Kidney (tissue), 14 donors: ENCODE data around the gene KIAA1549. TPM values are rescaled to one million over a fixed set of nuclear protein-coding genes. Genes with fewer than 3 reads are reported as not detected.

ENCODE experiments used
- DNase-seq, 5 donors: peaks; one replicate each; pipeline ENCODE4 v3.0.0-alpha.2; 2013 to 2020
- FAIRE-seq: peaks from 2 replicates; lab custom pipeline; 2012; peaks lifted over from hg19 to GRCh38; lab: Jason Lieb, UNC
- H3K27ac ChIP-seq, 2 donors: one replicate each; pipeline ENCODE4 v1.7.0; 2013; ENCODE audit warnings: low read depth in 2 of 2, low read length in 2 of 2, inconsistent platforms in 1 of 2
- H3K27me3 ChIP-seq: one replicate; pipeline ENCODE4 v1.7.1; 2013; ENCODE audit warnings: low read length, inconsistent platforms; ENCODE audit not compliant: control insufficient read depth, insufficient read depth
- H3K36me3 ChIP-seq, 3 donors: one replicate each; pipeline versions ENCODE4 v1.7.0 to v1.7.1; 2013; ENCODE audit warnings: low read length in 3 of 3, control low read depth in 1 of 3, inconsistent platforms in 1 of 3; ENCODE audit not compliant: insufficient read depth in 3 of 3, control insufficient read depth in 2 of 3
- H3K4me1 ChIP-seq, 3 donors: one replicate each; pipeline versions ENCODE4 v1.7.0 to v1.7.1; 2013; ENCODE audit warnings: low read length in 3 of 3, inconsistent platforms in 1 of 3, low read depth in 1 of 3; ENCODE audit not compliant: control insufficient read depth in 2 of 3, insufficient read depth in 2 of 3
- H3K4me3 ChIP-seq, 3 donors: one replicate each; pipeline versions ENCODE4 v1.7.0 to v1.8.1; 2013; ENCODE audit warnings: low read length in 3 of 3, control low read depth in 1 of 3, inconsistent platforms in 1 of 3
- H3K9ac ChIP-seq, 3 donors: one replicate each; pipeline versions ENCODE4 v1.7.0 to v1.7.1; 2013; ENCODE audit warnings: low read length in 3 of 3, control low read depth in 1 of 3, inconsistent platforms in 1 of 3
- H3K9me3 ChIP-seq, 3 donors: one replicate each; pipeline versions ENCODE4 v1.7.0 to v1.7.1; 2013; ENCODE audit warnings: low read length in 3 of 3, control low read depth in 1 of 3, inconsistent platforms in 1 of 3; ENCODE audit not compliant: control insufficient read depth in 2 of 3, insufficient read depth in 1 of 3
- CTCF ChIP-seq: IDR thresholded peaks from 3 replicates; pipeline ENCODE4 v1.5.1; 2012; ENCODE audit warnings: mild to moderate bottlenecking, moderate library complexity, borderline replicate concordance; ENCODE audit not compliant: insufficient read depth; ENCODE audit errors: extremely low read depth
- intact Hi-C: fragments of 100-400 bp; cut with DNase I; formaldehyde crosslinking; loops from one replicate; pipeline ENCODE4 v1.11.1; 2022
- polyA plus RNA-seq: library from polyadenylated mRNA; stranded (reverse); fragments of 350-450 nt; fragmentation: Illumina TruSeq; extraction: RNeasy Lipid Tissue Mini Kit (QIAGEN cat#74804); gene quantifications from one replicate; pipeline ENCODE4 v1.2.3, GENCODE V29; 2014; ENCODE audit warnings: low read depth, low replicate concordance; ENCODE audit not compliant: insufficient read depth
- total RNA-seq: library from RNA; stranded (reverse); fragmentation: NEBNext Ultra II Directional; extraction: Animal tissue kit (Norgen Biotek cat#: 25700); gene quantifications from one replicate; pipeline ENCODE4 v1.2.1, GENCODE V29; 2021
- donor health status: control.
- donor health status: control.
- donor health status: control.
- donor health status: control.
- donor health status: control.
- donor health status: DM: yes; HTN: yes; CAD: no.
- donor health status: Normal renal cell carcinoma (clear cell type).

KIAA1549 gene
- total and polyA plus RNA-seq, 2 donors from 2014 or later, result 1.8 to 10.1 TPM

DNA sequence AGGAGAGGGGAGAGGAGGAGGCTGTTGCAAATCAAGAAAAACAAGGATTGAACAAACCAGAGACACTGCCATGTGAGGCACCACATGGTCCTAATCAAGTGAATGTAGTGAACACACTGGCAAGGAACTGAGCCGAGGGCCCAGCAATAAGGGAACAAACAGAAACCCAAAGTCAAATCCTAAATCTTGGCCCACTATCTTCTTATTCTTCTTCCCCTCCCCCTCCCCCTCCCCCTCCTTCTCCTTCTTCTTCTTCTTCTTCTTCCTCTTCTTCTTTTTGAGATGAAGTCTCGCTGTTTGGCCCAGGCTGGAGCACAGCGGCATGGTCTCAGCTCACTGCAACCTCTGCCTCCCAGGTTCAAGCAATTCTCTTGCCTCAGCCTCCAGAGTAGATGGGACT lies 24.0 kb downstream of the KIAA1549 start:
- no peaks in the 10 kb centered on the region for H3K36me3 ChIP-seq
- no peak overlapping the region for H3K9ac ChIP-seq
- no peaks in the 10 kb centered on the region for H3K9me3 ChIP-seq
- H3K27me3 ChIP-seq, result no peaks in the 10 kb centered on the region
- no peak overlapping the region for H3K4me3 ChIP-seq
- intact Hi-C loops, result no loop called here
- TF ChIP-seq CTCF, result no peak
- H3K4me1 ChIP-seq, result peaks cover 0 to 18% (median 13%) of the 10 kb centered on the region in 3 donors
- DNase-seq (no peak), FAIRE-seq (no peak)
- H3K27ac ChIP-seq, result no peak overlapping the region

DNA sequence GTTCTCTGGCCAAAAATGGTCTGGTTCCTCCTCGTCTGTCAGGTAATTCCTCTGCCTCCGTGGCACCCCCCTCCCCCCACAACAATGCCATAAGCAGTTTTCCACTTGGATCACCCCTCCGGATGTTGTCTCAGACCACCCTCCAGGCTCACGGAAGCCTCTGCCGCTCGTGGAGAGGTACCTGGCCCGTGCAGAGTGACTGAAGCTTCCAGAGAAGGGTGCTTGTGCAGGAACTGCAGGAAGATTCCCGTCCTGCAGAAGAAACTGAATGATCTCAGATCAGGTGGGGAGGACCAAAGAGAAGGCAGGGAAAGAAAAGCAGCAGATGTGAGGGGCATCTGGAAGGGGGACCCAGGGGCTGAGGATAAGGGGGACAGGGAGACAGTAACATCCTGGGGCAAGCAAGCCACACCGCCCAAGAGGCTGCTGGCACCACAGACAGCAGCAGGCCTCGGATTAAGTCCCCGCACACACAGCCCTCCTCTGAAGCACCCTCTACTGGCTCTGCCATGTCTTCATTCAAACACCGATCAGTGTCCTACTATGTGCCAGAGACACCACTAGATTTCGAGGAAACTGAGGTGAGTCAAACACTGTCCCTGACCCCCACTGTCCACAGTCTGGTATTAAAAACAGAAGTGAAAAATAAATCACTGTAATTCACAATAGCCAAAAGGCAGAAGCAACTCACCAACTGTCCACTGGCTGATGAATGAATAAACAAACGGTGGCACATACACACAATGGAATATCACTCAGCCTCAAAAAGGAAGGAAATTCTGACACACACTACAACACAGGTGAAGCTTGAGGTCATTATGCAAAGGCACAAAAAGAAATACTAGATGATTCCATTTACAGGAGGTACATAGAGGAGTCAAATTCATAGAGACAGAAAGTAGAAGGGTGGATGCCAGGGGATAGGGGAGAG lies 26.4 kb downstream of the KIAA1549 start:
- H3K4me3 ChIP-seq, result no peak overlapping the region
- peak overlapping the region in 1 of 2 donors; percentile 8 for H3K27ac ChIP-seq
- H3K9ac ChIP-seq, result no peak overlapping the region
- peaks cover 0 to 12% (median 4%) of the 10 kb centered on the region in 3 donors for H3K4me1 ChIP-seq
- H3K27me3 ChIP-seq, result no peaks in the 10 kb centered on the region
- no peak for TF ChIP-seq CTCF
- FAIRE-seq (no peak), DNase-seq (no peak)
- no peaks in the 10 kb centered on the region for H3K9me3 ChIP-seq
- H3K36me3 ChIP-seq, result no peaks in the 10 kb centered on the region
- intact Hi-C loops, result no loop called here

- Histone ChIP-seq H3K36me3 (no peaks in the 10 kb centered on the region), H3K9me3 (no peaks in the 10 kb centered on the region), H3K4me3 (no peak overlapping the region), H3K27me3 (no peaks in the 10 kb centered on the region), H3K4me1 (peaks cover 0 to 12% (median 4%) of the 10 kb centered on the region in 3 donors), H3K9ac (no peak overlapping the region), H3K27ac (peak overlapping the region; percentile 34 to 37)
- TF ChIP-seq CTCF, result no peak
- intact Hi-C loops, result no loop called here
- FAIRE-seq (no peak), DNase-seq (no peak)
Measured at GRCh38 chr7:138952791-138953190, 28.4 kb downstream of the KIAA1549 start.
